ENCODE results near the gene CDH11. TPM values are rescaled to one million over a fixed set of nuclear protein-coding genes. Genes with fewer than 3 reads are reported as not detected.

CDH11 gene
- polyA plus RNA-seq, 1 donor (not counting 4 experiments of a cell fraction or from before 2014, with no cell fraction given) = 36.8 TPM

- no peak for TF ChIP-seq EZH2 (IDR thresholded peaks at IDR 0.05; ENCODE audit: low read length)
- TF ChIP-seq, protein P1, sequence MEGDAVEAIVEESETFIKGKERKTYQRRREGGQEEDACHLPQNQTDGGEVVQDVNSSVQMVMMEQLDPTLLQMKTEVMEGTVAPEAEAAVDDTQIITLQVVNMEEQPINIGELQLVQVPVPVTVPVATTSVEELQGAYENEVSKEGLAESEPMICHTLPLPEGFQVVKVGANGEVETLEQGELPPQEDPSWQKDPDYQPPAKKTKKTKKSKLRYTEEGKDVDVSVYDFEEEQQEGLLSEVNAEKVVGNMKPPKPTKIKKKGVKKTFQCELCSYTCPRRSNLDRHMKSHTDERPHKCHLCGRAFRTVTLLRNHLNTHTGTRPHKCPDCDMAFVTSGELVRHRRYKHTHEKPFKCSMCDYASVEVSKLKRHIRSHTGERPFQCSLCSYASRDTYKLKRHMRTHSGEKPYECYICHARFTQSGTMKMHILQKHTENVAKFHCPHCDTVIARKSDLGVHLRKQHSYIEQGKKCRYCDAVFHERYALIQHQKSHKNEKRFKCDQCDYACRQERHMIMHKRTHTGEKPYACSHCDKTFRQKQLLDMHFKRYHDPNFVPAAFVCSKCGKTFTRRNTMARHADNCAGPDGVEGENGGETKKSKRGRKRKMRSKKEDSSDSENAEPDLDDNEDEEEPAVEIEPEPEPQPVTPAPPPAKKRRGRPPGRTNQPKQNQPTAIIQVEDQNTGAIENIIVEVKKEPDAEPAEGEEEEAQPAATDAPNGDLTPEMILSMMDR (optimal IDR thresholded peaks at IDR 0.05 in 1 of 3, IDR thresholded peaks at IDR 0.05 in 1 of 3, conservative IDR thresholded peaks at IDR 0.05 in 1 of 3; ENCODE audit: extremely low read depth in 1 of 3, insufficient read depth in 2 of 3, low read length in 3 of 3) = no peak
- Histone ChIP-seq H3K79me2 (ENCODE audit: control insufficient read depth, insufficient read depth, low read length) (no peaks in the 10 kb centered on the region), H3K9ac (ENCODE audit: control insufficient read depth, extremely low read depth, insufficient read depth, low read length) (no peak overlapping the region), H3K9me3 (ENCODE audit: control insufficient read depth, low read depth, low read length) (no peaks in the 10 kb centered on the region), H3K4me1 (ENCODE audit: control insufficient read depth, extremely low read depth, insufficient read depth, low read length) (no peaks in the 10 kb centered on the region), H3K9me1 (ENCODE audit: control insufficient read depth, extremely low read depth, insufficient read depth, low read length) (no peaks in the 10 kb centered on the region), H3K4me3 (ENCODE audit: control insufficient read depth in 2 of 3, extremely low read depth in 1 of 3, insufficient read depth in 2 of 3, low read depth in 1 of 3, low read length in 3 of 3) (no peak overlapping the region), H3K36me3 (ENCODE audit: control insufficient read depth in 2 of 2, extremely low read depth in 1 of 2, insufficient read depth in 2 of 2, low read length in 2 of 2) (no peaks in the 10 kb centered on the region), H4K20me1 (ENCODE audit: control insufficient read depth, extremely low read depth, insufficient read depth, low read length) (no peaks in the 10 kb centered on the region), H2AFZ (ENCODE audit: control insufficient read depth, low read length) (no peak overlapping the region), H3K4me2 (ENCODE audit: control insufficient read depth, extremely low read depth, insufficient read depth, low read depth, low read length) (no peak overlapping the region), H3K27ac (ENCODE audit: control insufficient read depth, insufficient read depth, low read length) (no peak overlapping the region), H3K27me3 (ENCODE audit: control insufficient read depth, extremely low read depth, insufficient read depth, low read length) (no peaks in the 10 kb centered on the region)
- dilution Hi-C loops (cut with MboI; ENCODE audit: extremely low pct_ligation_motif_present, low sequenced_read_pairs) = no loop called here
- DNase-seq (ENCODE audit: low read depth, low spot score) (no peak), FAIRE-seq (no peak)
Measured at GRCh38 chr16:64962786-64963185, 159.1 kb downstream of the CDH11 start.

DNA sequence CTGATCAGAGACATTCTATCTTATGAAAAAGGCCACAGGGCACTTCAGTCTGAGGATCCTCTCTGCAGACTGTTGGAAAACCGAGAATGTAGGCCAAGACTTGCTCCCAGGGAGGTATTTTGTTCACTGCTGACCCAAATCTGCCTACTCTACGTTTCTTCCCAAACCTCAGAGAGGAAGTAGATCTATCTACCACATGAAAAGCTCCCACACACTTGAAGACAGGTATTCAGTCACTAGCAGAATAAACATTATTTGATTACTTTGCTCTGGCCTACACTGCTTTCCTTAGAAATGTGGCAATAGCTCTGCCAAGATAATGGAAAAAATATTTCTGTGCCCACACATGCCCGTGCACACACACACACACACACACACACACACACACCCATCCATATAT, 164.6 kb downstream of the CDH11 start:
- no peak overlapping the region for H3K4me2 ChIP-seq (ENCODE audit: control insufficient read depth, extremely low read depth, insufficient read depth, low read depth, low read length)
- no peaks in the 10 kb centered on the region for H3K27me3 ChIP-seq (ENCODE audit: control insufficient read depth, extremely low read depth, insufficient read depth, low read length)
- H3K4me1 ChIP-seq (ENCODE audit: control insufficient read depth, extremely low read depth, insufficient read depth, low read length) = no peaks in the 10 kb centered on the region
- TF ChIP-seq, protein P1 (optimal IDR thresholded peaks at IDR 0.05 in 1 of 3, IDR thresholded peaks at IDR 0.05 in 1 of 3, conservative IDR thresholded peaks at IDR 0.05 in 1 of 3; ENCODE audit: extremely low read depth in 1 of 3, insufficient read depth in 2 of 3, low read length in 3 of 3) = no peak
- no peak for TF ChIP-seq EZH2 (IDR thresholded peaks at IDR 0.05; ENCODE audit: low read length)
- H3K27ac ChIP-seq (ENCODE audit: control insufficient read depth, insufficient read depth, low read length) = no peak overlapping the region
- no peak overlapping the region for H3K9ac ChIP-seq (ENCODE audit: control insufficient read depth, extremely low read depth, insufficient read depth, low read length)
- H3K79me2 ChIP-seq (ENCODE audit: control insufficient read depth, insufficient read depth, low read length) = no peaks in the 10 kb centered on the region
- FAIRE-seq (no peak), DNase-seq (ENCODE audit: low read depth, low spot score) (no peak)
- H3K4me3 ChIP-seq (ENCODE audit: control insufficient read depth in 2 of 3, extremely low read depth in 1 of 3, insufficient read depth in 2 of 3, low read depth in 1 of 3, low read length in 3 of 3) = no peak overlapping the region
- no peaks in the 10 kb centered on the region for H3K9me3 ChIP-seq (ENCODE audit: control insufficient read depth, low read depth, low read length)
- no peaks in the 10 kb centered on the region for H3K9me1 ChIP-seq (ENCODE audit: control insufficient read depth, extremely low read depth, insufficient read depth, low read length)
- H3K36me3 ChIP-seq (ENCODE audit: control insufficient read depth in 2 of 2, extremely low read depth in 1 of 2, insufficient read depth in 2 of 2, low read length in 2 of 2) = no peaks in the 10 kb centered on the region
- dilution Hi-C loops (cut with MboI; ENCODE audit: extremely low pct_ligation_motif_present, low sequenced_read_pairs) = no loop called here
- H4K20me1 ChIP-seq (ENCODE audit: control insufficient read depth, extremely low read depth, insufficient read depth, low read length) = no peaks in the 10 kb centered on the region
- H2AFZ ChIP-seq (ENCODE audit: control insufficient read depth, low read length) = no peak overlapping the region
